SU-DHL-6 (cell line): ENCODE results near the gene HBZ.
"Not testable (repeated sequence)": the region's sequence is repeated elsewhere in the genome, so short reads cannot be mapped to it uniquely, and the experiment has no call there.

Experiments used
- H2AFZ ChIP-seq: fragments of 200-600 bp; sonication (generic); 2 replicates; pipeline ENCODE4 v1.6.1; 2014; ENCODE audit warnings: low read depth, mild to moderate bottlenecking, moderate library complexity, mixed read lengths, antibody characterized with exemption, low read length; ENCODE audit not compliant: severe bottlenecking
- H3F3A ChIP-seq: fragments of 200-600 bp; shearing (Covaris generic); 2 replicates; pipeline ENCODE4 v1.6.0; 2016; ENCODE audit warnings: antibody characterized with exemption, mild to moderate bottlenecking; ENCODE audit not compliant: insufficient read depth
- H3K27ac ChIP-seq: fragments of 200-600 bp; sonication (generic); 2 replicates; pipeline ENCODE4 v1.5.1; 2016; ENCODE audit warnings: low read depth, mild to moderate bottlenecking, low read length, moderate library complexity, mixed read lengths
- H3K27me3 ChIP-seq: fragments of 200-600 bp; sonication (generic), shearing (Covaris generic); 2 replicates; pipeline ENCODE4 v1.6.0; 2014; ENCODE audit warnings: mild to moderate bottlenecking, low read length
- H3K36me3 ChIP-seq: fragments of 200-600 bp; sonication (generic); 2 replicates; pipeline ENCODE4 v1.6.1; 2014; ENCODE audit warnings: mild to moderate bottlenecking, low read length, mixed read lengths
- H3K4me2 ChIP-seq: fragments of 300-600, 200-600 bp; shearing (Covaris generic), sonication (generic); 2 replicates; pipeline ENCODE4 v1.6.0; 2014; ENCODE audit warnings: low read length, low read depth, mild to moderate bottlenecking; ENCODE audit not compliant: poor library complexity, severe bottlenecking
- H3K4me3 ChIP-seq: fragments of 200-600 bp; sonication (generic); 2 replicates; pipeline ENCODE4 v1.5.1; 2014; ENCODE audit warnings: antibody characterized with exemption, low read length, mild to moderate bottlenecking, mixed read lengths; ENCODE audit not compliant: insufficient read depth, poor library complexity, severe bottlenecking
- H3K79me2 ChIP-seq: fragments of 200-600 bp; sonication (generic); 2 replicates; pipeline ENCODE4 v1.6.1; 2014; ENCODE audit warnings: mild to moderate bottlenecking, low read length, moderate library complexity; ENCODE audit not compliant: insufficient read depth
- H3K9ac ChIP-seq: fragments of 200-600 bp; sonication (generic); 2 replicates; pipeline ENCODE4 v1.7.0; 2014; ENCODE audit warnings: mild to moderate bottlenecking, low read length
- H3K9me2 ChIP-seq: fragments of 200-600 bp; sonication (generic); replicated peaks from 2 replicates; pipeline ENCODE4 v1.6.1; 2014; ENCODE audit warnings: low read length; ENCODE audit not compliant: insufficient read depth
- H3K9me3 ChIP-seq: fragments of 200-600 bp; sonication (generic); 2 replicates; pipeline ENCODE4 v1.6.1; 2014; ENCODE audit warnings: low read length, mixed read lengths; ENCODE audit not compliant: insufficient read depth
- H4K20me1 ChIP-seq: fragments of 200-600 bp; sonication (generic); 2 replicates; pipeline ENCODE4 v1.6.1; 2014; ENCODE audit warnings: low read depth, mild to moderate bottlenecking, antibody characterized with exemption, low read length, moderate library complexity, mixed read lengths
- CTCF ChIP-seq: fragments of 200-600 bp; sonication (generic); IDR thresholded peaks from one replicate; pipeline ENCODE4 v1.5.1; 2017; ENCODE audit warnings: antibody characterized with exemption, mild to moderate bottlenecking, low read length, moderate library complexity; ENCODE audit not compliant: insufficient read depth, poor library complexity, severe bottlenecking
- EZH2phosphoT487 ChIP-seq: fragments of 200-600 bp; sonication (generic), shearing (Covaris generic); conservative IDR thresholded peaks from 2 replicates; pipeline ENCODE4 v1.6.1; 2018; ENCODE audit warnings: mild to moderate bottlenecking, antibody characterized with exemption, low read length, moderate library complexity, mixed read lengths

Gene HBZ

GRCh38 chr16:170788-171187 lies 18.3 kb downstream of the HBZ start:
- Histone ChIP-seq H3K9me2 (no peaks in the 10 kb centered on the region), H3K36me3 (no peaks in the 10 kb centered on the region), H3K79me2 (no peaks in the 10 kb centered on the region), H3K9ac (no peak overlapping the region), H3K27ac (no peak overlapping the region), H3K27me3 (no peaks in the 10 kb centered on the region), H3K4me3 (no peak overlapping the region), H2AFZ (no peak overlapping the region), H3K4me2 (no peak overlapping the region), H3F3A (no peaks in the 10 kb centered on the region), H3K9me3 (no peaks in the 10 kb centered on the region), H4K20me1 (no peaks in the 10 kb centered on the region)
- TF ChIP-seq CTCF = no peak
- TF ChIP-seq EZH2phosphoT487 = no peak

GRCh38 chr16:172374-172941 lies 20.0 kb downstream of the HBZ start, which contains the start of gene HBA2:
Gene HBA2, plus strand, starts transcription at chr16:172876. Its CDS starts 37 bp downstream, at chr16:172913.
- not testable (repeated sequence) for H3K27me3 ChIP-seq, H3K4me2 ChIP-seq, H3F3A ChIP-seq, H3K9ac ChIP-seq, H3K36me3 ChIP-seq, H3K9me2 ChIP-seq, H4K20me1 ChIP-seq, H3K79me2 ChIP-seq, H3K9me3 ChIP-seq, H3K4me3 ChIP-seq, H2AFZ ChIP-seq, H3K27ac ChIP-seq

- not testable (repeated sequence) for H3K27ac ChIP-seq, H3K4me3 ChIP-seq, H3K36me3 ChIP-seq, H3K9me2 ChIP-seq, H3F3A ChIP-seq, H4K20me1 ChIP-seq, H3K4me2 ChIP-seq, H3K9ac ChIP-seq, H3K79me2 ChIP-seq, H2AFZ ChIP-seq, H3K9me3 ChIP-seq, H3K27me3 ChIP-seq
Observed at GRCh38 chr16:173211-173854, 20.9 kb downstream of the HBZ start.

- H3F3A ChIP-seq, H4K20me1 ChIP-seq, H3K4me2 ChIP-seq, H3K4me3 ChIP-seq, H3K27me3 ChIP-seq, H3K9ac ChIP-seq, H3K27ac ChIP-seq, H3K9me2 ChIP-seq, H2AFZ ChIP-seq, H3K9me3 ChIP-seq, H3K79me2 ChIP-seq, H3K36me3 ChIP-seq: not testable (repeated sequence)
Observed at GRCh38 chr16:173928-174769, 21.7 kb downstream of the HBZ start.
